GM12873 (cell line): ENCODE results near the gene SLC29A4.

Experiments
- CTCF ChIP-seq: IDR thresholded peaks from 2 replicates; pipeline ENCODE4 v1.5.1; 2012; ENCODE audit warnings: low read depth, mild to moderate bottlenecking, moderate library complexity, low read length, control low read depth; ENCODE audit not compliant: insufficient read depth; ENCODE audit errors: missing control alignments

The SLC29A4 gene

DNA sequence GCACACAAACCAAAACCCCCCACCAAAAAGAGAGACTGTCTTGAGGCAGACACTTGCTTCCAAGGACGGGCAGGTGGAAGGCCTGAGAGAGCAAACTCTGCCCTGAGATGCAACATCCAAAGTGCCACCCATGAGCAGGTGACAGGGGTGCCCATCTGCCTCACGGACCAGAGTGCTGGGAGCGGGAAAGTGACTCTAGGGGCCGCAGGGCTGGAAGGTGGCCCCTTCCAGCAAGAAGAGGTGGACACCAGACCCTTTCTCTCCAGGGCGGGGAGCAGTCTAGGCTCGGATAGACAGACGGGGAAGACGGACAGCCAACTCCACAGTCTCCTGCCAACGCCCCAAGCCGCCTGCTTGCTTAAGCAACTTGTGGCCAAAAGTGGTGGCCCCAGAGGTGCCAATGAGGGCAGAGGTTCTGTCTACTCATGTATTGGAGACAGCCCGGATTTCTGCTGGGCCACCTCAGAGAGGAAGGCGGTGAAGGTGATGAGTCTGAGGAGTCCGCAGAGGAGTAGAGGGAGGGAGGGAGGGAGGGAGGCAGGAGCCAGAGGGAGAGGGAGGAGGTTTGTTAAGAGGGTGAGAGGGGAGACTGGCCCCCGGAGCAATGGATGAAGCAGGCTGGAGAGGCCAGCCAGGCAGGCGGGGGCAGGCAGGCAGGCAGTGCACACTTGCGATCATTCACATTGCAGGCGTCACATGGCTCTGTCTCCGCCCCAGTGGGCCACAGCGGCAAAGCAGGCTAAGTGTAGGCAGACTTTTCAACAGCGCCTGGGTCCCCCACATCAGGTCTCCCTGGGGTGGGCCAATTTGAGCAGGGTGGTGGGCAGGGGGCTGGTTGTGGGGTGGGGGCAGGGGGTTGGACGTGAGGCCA lies 65.6 kb downstream of the SLC29A4 start:
- no peak for TF ChIP-seq CTCF

DNA sequence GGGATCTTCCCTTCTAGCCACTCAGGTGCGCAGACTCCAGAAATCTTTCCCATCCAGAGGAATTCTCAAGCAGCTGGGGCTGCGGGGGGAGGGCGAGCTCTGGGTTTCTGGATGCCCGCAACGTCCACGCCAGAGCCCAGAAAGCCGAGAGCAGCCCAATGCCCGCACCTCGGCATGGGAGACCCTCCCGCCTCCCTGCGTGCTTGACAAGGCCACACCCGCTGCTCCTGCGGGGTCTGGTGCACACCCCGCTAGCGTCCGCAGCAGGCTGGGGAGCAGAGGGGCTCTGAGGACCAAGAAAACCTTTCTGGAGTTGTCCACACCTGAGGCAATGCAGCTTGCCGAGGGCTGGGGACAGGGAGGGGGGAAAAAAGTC lies 66.2 kb downstream of the SLC29A4 start:
- no peak for TF ChIP-seq CTCF

GRCh38 chr7:5349437-5350173 lies 66.9 kb downstream of the SLC29A4 start:
- no peak for TF ChIP-seq CTCF

DNA sequence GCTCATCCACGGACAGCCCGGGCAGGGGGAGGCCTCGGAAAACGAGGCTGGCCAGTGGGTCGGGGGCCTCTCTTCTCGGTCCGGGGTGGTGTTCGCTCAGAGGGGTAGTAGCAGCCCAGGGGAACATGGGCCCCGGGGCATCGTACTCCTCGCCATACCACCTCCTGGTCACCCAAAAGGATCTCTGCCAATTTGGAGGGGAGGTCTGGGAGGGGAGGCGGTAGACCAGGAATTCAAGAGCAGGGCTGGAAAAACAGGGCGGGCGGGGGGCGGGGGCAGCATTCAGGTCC lies 67.4 kb downstream of the SLC29A4 start:
- no peak for TF ChIP-seq CTCF

DNA sequence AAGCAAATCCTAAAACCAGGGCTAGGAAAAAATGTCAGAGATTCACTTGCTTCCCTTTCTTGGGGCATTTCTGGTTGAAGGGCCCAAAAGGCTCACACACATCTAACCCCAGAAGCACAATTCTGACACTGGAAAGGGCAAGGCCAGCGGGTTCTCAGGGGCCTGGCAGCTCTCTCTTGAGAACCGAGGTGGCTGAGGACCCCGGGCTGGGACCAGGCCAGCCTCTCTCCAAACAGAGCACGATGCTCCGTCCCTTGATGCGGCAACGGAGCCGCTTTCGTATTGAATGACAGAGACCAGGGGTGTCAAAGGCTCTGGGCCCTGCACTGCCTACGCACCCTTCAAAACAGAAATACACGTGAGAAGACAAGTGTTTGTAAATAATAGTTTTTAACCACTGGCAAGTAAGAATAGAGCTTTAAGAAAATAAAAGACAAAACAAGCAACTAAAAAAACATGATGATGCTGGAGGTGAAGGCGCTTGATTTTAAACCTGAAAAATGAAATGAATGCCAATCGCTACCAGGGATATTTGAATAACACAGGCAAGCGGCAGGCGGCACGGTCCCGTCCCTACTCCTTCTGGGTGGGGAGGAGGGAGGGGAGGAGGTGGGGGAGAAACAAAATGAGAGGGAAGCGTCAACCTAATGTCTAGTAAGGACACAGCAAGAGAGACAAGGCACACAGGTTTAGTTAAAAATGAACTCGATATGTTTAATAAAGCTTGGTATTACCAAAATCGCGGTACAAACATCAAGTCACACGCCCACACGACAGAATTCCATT lies 68.0 kb downstream of the SLC29A4 start:
- no peak for TF ChIP-seq CTCF

DNA sequence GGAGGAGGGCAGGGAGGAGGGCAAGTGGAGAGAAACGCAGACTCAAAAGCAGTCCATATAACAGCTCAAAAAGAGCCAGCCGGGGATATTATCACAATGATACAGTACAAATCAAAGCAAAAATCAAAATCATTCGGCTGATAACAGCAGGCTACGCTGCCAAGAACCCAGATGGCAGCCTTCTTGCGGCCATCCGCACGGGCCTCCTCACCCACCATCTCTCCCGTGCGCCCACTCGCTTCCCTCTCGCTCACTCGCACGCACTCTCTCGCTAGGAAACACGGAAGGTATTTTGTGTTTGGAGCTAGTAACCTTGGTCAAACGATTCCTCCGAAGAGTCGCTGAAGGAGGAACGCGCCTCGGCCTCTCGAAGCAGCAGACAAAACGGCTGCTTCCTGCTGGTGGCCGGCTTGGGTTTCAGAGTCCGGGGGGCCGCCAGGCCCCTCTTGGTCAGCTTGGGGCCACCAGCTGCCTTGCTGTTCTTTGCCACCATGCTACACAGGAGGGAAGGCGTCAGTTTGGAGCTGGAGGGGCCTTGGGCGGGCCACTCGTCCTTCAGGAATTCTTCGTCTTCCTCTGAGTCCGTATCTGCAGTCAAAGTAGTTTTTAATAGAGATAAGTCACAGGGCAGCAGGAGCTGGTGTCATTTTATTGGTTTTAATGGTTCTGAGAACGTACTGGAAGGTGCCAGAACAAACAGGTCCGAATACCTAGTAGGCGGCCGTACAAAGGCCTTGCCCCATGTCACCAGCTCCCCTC lies 68.9 kb downstream of the SLC29A4 start:
- TF ChIP-seq CTCF, result no peak
